H1 (cell line): Measurements from ENCODE around the gene CDRT15L2.
"Not testable (repeated sequence)": the region's sequence is repeated elsewhere in the genome, so short reads cannot be mapped to it uniquely, and the experiment has no call there.

Source experiments
- POLR2AphosphoS5 ChIP-seq: IDR thresholded peaks from 2 replicates; pipeline ENCODE4 v1.6.1; 2011; ENCODE audit warnings: low read depth, low read length
- SIX5 ChIP-seq: IDR thresholded peaks from 2 replicates; pipeline ENCODE4 v1.6.1; 2011; ENCODE audit warnings: mild to moderate bottlenecking, low read depth, low read length

DNA sequence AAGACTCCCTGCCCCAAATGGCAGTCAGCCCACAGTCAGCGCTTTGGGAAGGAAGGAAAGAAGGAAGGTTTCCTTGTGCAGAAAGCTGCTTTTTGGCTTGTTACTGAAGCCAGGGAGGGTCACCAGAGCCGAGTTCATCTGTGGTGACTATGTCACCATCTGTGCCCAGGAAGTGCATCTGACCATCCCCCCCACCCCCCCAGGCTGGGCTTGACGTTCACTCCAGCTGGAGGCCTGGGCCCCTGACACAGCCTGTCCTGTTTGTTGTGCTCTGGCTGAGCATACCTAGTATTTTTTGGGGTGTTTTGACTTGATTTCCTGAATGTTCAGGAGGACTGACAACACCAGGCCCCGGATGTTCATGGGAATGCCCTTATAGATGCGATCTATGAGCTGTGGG, 31.6 kb upstream of the CDRT15L2 start:
- not testable (repeated sequence) for TF ChIP-seq POLR2AphosphoS5, SIX5
